RCC 7860 (cell line): ENCODE data around the gene ATAD5.
"Not testable (repeated sequence)": the region's sequence is repeated elsewhere in the genome, so short reads cannot be mapped to it uniquely, and the experiment has no call there.

Experiments
- DNase-seq: peaks from one replicate; pipeline ENCODE4 v3.0.0-alpha.2; 2015; ENCODE audit warnings: low spot score
- FAIRE-seq: peaks from 2 replicates; lab custom pipeline; 2012; peaks lifted over from hg19 to GRCh38; lab: Jason Lieb, UNC

ATAD5 gene

DNA sequence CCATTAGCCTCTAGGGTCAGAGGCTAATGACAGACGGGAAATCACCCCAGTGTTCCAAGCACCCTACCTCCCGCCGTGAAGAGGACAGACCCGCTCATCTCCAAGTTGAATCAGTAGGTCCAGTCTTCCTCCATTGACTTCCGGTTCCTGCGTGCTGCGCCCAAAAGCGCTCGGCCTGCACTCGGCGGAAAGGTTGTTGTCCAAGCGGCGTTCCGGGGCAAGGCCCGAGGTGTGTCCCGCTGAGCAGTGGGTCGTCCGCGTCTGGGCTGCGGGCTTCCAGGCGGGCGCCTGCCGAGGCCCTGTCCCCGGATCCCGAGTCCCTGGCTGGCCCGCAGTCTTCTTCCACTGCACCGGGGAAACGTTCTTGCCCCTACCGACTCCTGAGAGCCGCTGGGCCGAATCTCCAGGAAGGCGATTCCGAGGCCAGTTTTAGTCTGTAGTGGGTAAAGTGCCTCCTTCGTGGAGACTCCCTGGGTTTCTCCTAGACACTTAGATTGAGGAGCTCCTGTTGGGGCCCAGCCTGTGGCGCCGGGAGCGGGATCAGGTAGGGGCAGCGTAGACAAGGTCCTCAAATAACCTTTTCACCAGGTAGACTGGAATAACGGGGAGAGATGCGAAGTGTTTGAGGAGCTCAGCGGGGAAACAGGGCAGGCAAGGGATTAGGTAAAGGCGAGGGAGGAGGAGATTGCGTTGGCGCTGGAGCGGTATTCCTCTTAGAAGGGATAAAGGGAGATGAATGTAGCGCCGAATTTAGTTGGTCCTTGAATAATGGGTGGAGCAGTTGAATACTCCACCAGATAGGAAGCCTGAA is 74.5 kb downstream of the ATAD5 start, which contains the start of gene TEFM:
TEFM (minus strand) TSS at position 138 of the 811 bp plus-strand sequence; CDS start at position 98, 40 bp downstream.
- DNase-seq, result peak; percentile 81
- FAIRE-seq, result no peak

- no peak for DNase-seq
- no peak for FAIRE-seq
Measured at GRCh38 chr17:30908717-30909420, 77.1 kb downstream of the ATAD5 start.

DNA sequence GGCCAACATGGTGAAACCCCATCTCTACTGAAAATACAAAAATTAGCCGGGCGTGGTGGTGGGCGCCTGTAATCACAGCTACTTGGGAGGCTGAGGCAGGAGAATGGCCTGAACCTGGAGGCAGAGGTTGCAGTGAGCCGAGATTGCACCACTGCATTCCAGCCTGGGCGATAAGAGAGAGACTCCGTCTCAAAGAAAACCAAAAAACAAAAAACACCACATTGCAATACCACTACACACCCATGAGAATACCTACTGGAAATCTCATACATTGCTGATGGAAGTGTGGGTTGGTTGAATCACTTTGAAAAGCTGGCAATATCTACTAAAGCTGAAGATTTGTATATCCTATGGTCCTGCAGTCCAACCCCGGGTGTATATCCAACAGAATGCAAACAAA is 78.4 kb downstream of the ATAD5 start:
- not testable (repeated sequence) for FAIRE-seq, DNase-seq

DNA sequence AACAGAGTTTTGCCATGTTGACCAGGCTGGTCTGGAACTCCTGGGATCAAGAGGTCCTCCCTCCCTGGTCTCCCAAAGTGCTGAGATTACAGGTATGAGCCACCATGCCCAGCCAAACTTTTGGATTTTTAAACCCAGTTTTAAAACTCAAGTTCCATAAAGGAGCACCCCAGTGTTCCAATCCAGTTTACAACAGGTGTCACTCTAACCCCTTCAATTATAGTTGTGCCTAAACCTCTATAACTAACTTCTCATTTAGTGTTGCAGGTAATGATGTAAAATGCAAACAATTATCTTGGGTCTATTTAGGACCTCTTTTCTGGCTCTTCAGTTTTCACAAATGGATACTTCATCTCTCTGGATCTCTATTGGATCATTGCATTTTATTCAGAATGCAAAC is 82.2 kb downstream of the ATAD5 start:
- FAIRE-seq (no peak), DNase-seq (no peak)

DNA sequence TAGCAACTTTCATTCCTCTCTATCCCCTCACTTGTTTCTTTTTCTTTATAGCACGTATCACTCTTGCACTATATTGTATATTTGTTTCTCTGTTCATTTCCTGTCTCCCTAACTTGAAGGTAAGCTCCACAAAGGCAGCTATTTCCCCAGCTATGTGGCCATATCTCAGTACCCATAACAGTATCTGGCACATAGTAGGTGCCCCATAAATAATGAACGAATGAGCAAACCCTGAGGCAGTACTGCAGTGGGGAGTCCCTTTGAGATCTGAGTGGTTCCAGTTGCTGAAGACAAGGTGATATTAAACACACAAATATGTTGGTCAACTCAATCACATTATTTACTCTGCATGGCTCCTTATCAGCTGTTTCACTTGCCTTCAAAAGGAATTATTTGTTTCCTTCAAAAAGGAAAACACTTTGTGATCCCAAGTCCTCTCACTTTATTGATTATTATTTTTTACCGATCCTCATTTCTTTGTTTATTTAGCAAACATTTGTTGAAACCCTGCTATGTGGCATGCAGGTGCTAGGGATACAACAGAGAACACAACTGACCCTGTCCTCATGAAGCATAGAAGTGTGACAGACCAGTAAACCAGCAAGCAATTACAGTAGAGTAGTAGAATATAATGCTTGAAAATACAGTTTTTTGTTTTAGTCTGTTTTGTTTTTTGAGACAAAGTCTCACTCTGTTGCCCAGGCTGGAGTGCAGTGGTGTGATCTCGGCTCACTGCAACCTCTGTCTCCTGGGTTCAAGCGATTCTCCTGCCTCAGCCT is 84.3 kb downstream of the ATAD5 start:
- DNase-seq, result no peak

DNA sequence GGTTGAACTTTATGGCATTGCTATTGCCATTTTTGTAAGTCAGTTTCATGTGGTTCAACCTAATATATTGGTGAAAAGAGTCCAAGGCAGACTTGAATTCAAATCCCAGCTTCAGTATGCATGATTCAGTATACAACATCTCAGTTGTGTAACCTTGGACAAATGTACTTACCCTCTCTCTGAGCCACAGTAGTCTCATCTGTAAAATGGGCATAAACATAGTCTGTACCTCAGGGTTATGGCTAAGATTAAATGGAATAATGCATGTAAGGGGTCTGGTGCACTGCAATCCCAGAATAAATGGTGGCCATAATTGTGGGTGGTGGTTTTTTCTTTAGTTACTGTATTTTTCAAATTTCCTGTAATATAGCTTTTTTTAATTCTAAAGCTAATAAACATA is 85.3 kb downstream of the ATAD5 start:
- FAIRE-seq (no peak), DNase-seq (no peak)

More for the DNA sequence above, 84.3 kb downstream of the ATAD5 start:
- no peak for FAIRE-seq

GRCh38 chr17:30920282-30920681 is 88.5 kb downstream of the ATAD5 start:
- DNase-seq (peak; percentile 70), FAIRE-seq (peak; percentile 72)

GRCh38 chr17:30920683-30921543 is 89.1 kb downstream of the ATAD5 start:
- DNase-seq (no peak), FAIRE-seq (no peak)

DNA sequence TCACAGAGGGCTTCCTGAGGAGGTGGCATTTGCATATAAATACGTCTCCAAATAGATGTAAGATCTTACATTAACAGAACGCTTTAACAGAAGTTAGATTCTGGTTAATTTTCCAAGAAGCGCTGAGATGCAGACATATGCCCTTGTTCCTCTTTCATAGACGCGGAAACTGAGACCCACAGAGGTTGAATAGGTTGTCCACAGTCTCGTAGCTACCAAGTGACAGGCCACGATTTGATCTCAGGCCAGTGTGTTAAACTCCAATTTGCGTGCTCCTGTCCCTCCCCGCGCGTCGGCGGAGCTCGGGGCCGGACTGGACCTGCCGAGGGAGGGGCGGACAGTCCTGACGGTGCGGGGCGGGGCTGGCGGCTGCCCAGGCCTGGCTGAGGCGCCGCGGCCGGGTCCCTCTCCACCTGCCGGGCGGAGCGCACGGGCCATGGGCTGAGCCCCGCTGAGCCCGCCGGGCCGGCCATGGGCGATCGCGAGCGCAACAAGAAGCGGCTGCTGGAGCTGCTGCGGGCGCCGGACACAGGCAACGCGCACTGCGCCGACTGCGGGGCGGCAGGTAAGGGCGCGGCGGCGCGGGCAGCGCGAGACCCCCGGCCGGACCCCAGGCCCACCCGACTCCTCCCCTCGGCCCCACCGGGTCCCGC is 89.9 kb downstream of the ATAD5 start, which contains the start of gene ADAP2:
ADAP2 (plus strand) TSS at position 402 of the 653 bp plus-strand sequence; CDS start at position 472, 70 bp downstream.
- no peak for FAIRE-seq
- DNase-seq, result peak; percentile 17

DNA sequence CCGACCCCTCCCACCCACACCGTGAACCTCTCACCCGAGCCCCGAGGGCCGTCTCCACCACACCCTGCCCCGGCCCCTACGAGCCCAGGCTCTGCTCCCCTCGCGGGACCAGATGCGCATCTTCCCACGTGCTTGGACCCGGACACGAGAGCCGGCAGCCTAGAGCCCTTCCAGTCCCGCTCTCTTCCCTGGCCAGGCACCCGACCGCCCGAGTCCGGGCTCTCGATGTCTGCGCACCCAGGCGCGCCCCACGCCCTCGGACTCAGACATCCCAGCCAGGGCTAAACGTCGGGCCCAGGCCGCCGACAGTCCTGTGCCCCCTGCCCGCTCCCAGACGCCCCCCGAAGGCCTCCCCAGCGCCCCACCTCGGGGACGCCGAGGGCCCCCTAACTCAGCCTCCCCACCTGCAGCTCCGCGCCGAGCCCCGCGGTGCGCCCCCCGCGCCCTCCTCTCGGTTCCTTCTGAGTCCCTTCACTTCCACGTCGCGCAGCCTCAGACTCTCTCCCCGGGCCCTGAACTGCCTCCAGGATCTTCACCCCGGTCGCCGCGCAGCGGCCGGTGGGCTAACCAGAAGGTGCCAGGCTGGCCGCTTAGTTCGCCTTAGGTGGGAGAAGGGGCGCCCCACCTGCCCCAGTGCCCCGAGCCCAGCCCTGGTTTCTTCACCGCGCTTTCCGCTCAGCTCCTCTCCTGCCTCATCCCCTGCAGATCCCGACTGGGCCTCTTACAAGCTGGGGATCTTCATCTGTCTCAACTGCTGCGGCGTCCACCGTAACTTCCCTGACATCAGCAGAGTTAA is 90.7 kb downstream of the ATAD5 start:
- DNase-seq, result no peak

DNA sequence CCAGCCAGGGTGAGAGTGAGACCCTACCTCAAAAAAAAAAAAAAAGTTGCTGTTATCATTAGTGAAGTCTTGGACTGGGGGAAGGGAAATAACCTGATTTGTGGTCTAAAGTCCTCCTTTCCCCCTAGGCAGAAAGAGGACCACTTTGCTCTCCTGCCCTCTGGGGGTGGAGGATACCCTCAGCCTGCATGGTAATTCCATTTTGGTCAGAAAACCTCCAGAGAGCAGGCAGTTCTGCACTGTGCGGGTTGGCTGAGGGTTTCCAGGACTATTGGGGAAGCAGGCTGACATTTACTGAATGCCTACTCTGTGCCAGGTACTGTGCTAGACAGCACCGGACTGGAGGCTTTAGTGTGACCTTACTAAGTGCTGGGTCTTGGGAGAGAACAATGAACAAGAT is 92.6 kb downstream of the ATAD5 start:
- DNase-seq (no peak), FAIRE-seq (no peak)

More for the DNA sequence above, 90.7 kb downstream of the ATAD5 start:
- FAIRE-seq, result no peak

GRCh38 chr17:30926516-30926915 is 94.8 kb downstream of the ATAD5 start:
- DNase-seq (peak; percentile 20), FAIRE-seq (no peak)

- DNase-seq (no peak), FAIRE-seq (no peak)
Measured at GRCh38 chr17:30927756-30928155, 96.0 kb downstream of the ATAD5 start.

DNA sequence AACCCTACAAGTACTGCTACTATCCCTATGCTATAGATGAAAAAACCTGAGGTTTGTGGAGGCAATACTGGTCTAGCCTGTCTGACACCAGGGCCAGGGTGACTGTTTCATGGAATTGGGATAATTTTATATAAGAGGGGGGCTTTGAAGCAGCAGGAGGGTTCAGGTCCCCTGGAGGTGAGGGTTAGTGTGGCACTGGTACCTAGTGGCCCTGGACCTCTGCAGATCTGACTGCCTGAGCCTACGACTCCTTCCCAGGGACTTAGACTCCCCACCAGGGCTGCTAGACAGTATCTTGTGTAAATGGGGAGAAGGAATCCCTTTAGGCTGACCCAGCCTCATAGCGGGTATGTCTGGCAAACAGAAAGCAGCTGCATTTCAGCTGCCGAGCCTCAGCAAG is 96.8 kb downstream of the ATAD5 start:
- no peak for FAIRE-seq

GRCh38 chr17:30929081-30929633 is 97.4 kb downstream of the ATAD5 start:
- FAIRE-seq, result no peak
- DNase-seq, result no peak

More for the DNA sequence above, 96.8 kb downstream of the ATAD5 start:
- no peak for DNase-seq

DNA sequence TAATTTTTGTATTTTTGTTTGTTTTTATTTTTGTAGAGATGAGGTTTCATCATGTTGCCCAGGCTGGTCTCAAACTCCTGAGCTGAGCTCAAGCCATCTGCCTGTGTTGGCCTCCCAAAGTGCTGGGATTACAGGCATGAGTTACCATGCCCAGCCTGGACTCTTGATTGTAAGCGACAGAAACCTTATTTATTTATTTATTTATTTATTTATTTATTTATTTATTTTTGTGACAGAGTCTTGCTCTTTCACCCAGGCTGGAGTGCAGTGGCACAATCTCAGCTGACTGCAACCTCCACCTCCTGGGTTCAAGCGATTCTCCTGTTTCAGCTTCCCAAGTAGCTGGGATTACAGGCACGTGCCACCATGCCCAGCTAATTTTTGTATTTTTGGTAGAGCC is 98.1 kb downstream of the ATAD5 start:
- FAIRE-seq, DNase-seq: not testable (repeated sequence)

DNA sequence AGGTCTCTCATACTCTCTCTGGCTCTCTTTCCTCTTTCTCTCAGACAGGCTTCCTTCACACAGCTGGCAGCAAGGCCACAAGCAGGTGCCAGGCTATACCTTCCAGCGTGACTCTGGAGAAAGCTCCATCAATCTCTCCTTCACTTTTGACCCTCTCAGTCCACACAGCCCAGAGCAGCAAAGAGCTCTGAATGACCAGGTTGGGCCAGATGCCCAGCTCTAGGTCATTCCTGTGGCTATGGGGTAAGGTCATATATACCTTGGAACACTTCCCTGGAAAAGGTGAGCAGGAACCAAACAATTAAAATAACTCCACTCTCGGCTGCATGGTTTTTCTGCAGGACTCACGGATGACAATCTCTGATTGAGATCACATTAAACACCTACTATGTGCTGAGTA is 98.7 kb downstream of the ATAD5 start:
- FAIRE-seq, result no peak
- DNase-seq, result no peak

GRCh38 chr17:30931582-30931981 is 99.8 kb downstream of the ATAD5 start:
- DNase-seq, FAIRE-seq: not testable (repeated sequence)
